NCI-H2171 (cell line): ENCODE data around the gene SSTR5.

ENCODE experiments used
- DNase-seq: peaks from one replicate; lab custom pipeline; 2025; lab: John Stamatoyannopoulos, UW

The SSTR5 gene

GRCh38 chr16:1039762-1040161 is 32.8 kb upstream of the SSTR5 start:
- DNase-seq: no peak

- DNase-seq: no peak
Observed at GRCh38 chr16:1040346-1040745, 32.2 kb upstream of the SSTR5 start.

- no peak for DNase-seq
Observed at GRCh38 chr16:1042049-1042744, 30.4 kb upstream of the SSTR5 start.

- DNase-seq: no peak
Observed at GRCh38 chr16:1042866-1043265, 29.7 kb upstream of the SSTR5 start.

GRCh38 chr16:1043881-1044451 is 28.6 kb upstream of the SSTR5 start:
- no peak for DNase-seq

GRCh38 chr16:1044460-1045309 is 27.9 kb upstream of the SSTR5 start:
- DNase-seq: no peak

GRCh38 chr16:1045310-1045992 is 27.1 kb upstream of the SSTR5 start:
- DNase-seq: no peak

- DNase-seq: no peak
Observed at GRCh38 chr16:1045993-1046911, 26.3 kb upstream of the SSTR5 start.

GRCh38 chr16:1047123-1047522 is 25.4 kb upstream of the SSTR5 start:
- no peak for DNase-seq

- no peak for DNase-seq
Observed at GRCh38 chr16:1047801-1048200, 24.7 kb upstream of the SSTR5 start.

GRCh38 chr16:1048442-1049112 is 24.0 kb upstream of the SSTR5 start:
- peak; percentile 84 for DNase-seq

GRCh38 chr16:1049113-1049975 is 23.2 kb upstream of the SSTR5 start:
- no peak for DNase-seq

- DNase-seq: no peak
Observed at GRCh38 chr16:1049976-1050247, 22.6 kb upstream of the SSTR5 start.

- no peak for DNase-seq
Observed at GRCh38 chr16:1050516-1050915, 22.0 kb upstream of the SSTR5 start.

- no peak for DNase-seq
Observed at GRCh38 chr16:1050921-1051320, 21.6 kb upstream of the SSTR5 start.

GRCh38 chr16:1051446-1051845 is 21.1 kb upstream of the SSTR5 start:
- DNase-seq: no peak

GRCh38 chr16:1052721-1053120 is 19.8 kb upstream of the SSTR5 start:
- DNase-seq: no peak

- no peak for DNase-seq
Observed at GRCh38 chr16:1053121-1053521, 19.4 kb upstream of the SSTR5 start.

- no peak for DNase-seq
Observed at GRCh38 chr16:1053700-1054368, 18.7 kb upstream of the SSTR5 start.
